H1 (cell line): ENCODE data around the gene OMP. TPM values are rescaled to one million over a fixed set of nuclear protein-coding genes. Genes with fewer than 3 reads are reported as not detected.

Source experiments
- CTCF ChIA-PET: fragments of 300-600 bp; sonication (Branson Sonifier 250); formaldehyde crosslinking; loops from one replicate; lab custom pipeline; 2021; ENCODE audit not compliant: partially characterized antibody; lab: Charles Lee
- POLR2A ChIA-PET: fragments of 300-600 bp; sonication (Branson Sonifier 250); formaldehyde crosslinking; loops from one replicate; lab custom pipeline; 2021; ENCODE audit warnings: inconsistent platforms; ENCODE audit not compliant: partially characterized antibody; lab: Charles Lee
- DNase-seq, 2 experiments: peaks; one replicate each; pipeline versions ENCODE4 v3.0.0 to v3.0.0-alpha.2; 2010 to 2022; ENCODE audit warnings: low spot score in 2 of 2, low read depth in 1 of 2, mixed read lengths in 1 of 2
- FAIRE-seq: peaks from 2 replicates; lab custom pipeline; 2011; peaks lifted over from hg19 to GRCh38; lab: Jason Lieb, UNC
- H2AFZ ChIP-seq: 2 replicates; pipeline ENCODE4 v1.8.1; 2012; ENCODE audit warnings: low read length, inconsistent platforms
- H2AK5ac ChIP-seq: 2 replicates; pipeline ENCODE4 v1.6.1; 2013; ENCODE audit warnings: low read depth, low read length
- H2BK120ac ChIP-seq: replicated peaks from 2 replicates; pipeline ENCODE3; 2013; ENCODE audit warnings: low read depth, low read length, inconsistent platforms
- H2BK12ac ChIP-seq: 2 replicates; pipeline ENCODE4 v1.6.1; 2013; ENCODE audit warnings: low read depth, low read length
- H2BK15ac ChIP-seq: 2 replicates; pipeline ENCODE4 v1.6.1; 2013; ENCODE audit warnings: low read length
- H2BK20ac ChIP-seq: 2 replicates; pipeline ENCODE4 v1.6.1; 2013; ENCODE audit warnings: low read length
- H2BK5ac ChIP-seq: 2 replicates; pipeline ENCODE4 v1.6.1; 2013; ENCODE audit warnings: low read depth, low read length
- H3K14ac ChIP-seq: 2 replicates; pipeline ENCODE4 v1.6.1; 2013; ENCODE audit warnings: inconsistent platforms; ENCODE audit not compliant: insufficient read length
- H3K18ac ChIP-seq: 2 replicates; pipeline ENCODE4 v1.6.1; 2013; ENCODE audit warnings: low read length; ENCODE audit errors: extremely low read depth
- H3K23ac ChIP-seq: 2 replicates; pipeline ENCODE4 v1.6.1; 2013; ENCODE audit warnings: inconsistent platforms; ENCODE audit not compliant: insufficient read length
- H3K23me2 ChIP-seq: 2 replicates; pipeline ENCODE4 v1.6.1; 2013; ENCODE audit warnings: low read depth, low read length
- H3K27ac ChIP-seq: 2 replicates; pipeline ENCODE4 v1.6.1; 2011; ENCODE audit warnings: low read depth, low read length, inconsistent platforms
- H3K27me3 ChIP-seq, 4 experiments: replicated peaks in 1 of 4; 1 replicate in 1 of 4; 2 replicates in 3 of 4; pipeline versions ENCODE4 v1.6.1 to v1.8.1; 2011 to 2013; ENCODE audit warnings: low read length in 3 of 4, mild to moderate bottlenecking in 3 of 4, inconsistent platforms in 2 of 4, mixed read lengths in 2 of 4, moderate library complexity in 1 of 4; ENCODE audit not compliant: control insufficient read depth in 3 of 4, insufficient read depth in 3 of 4; ENCODE audit errors: extremely low read depth in 1 of 4
- H3K36me3 ChIP-seq, 4 experiments: 2 replicates each; pipeline versions ENCODE4 v1.6.1 to v1.8.1; 2011 to 2013; ENCODE audit warnings: mild to moderate bottlenecking in 4 of 4, low read length in 3 of 4, moderate library complexity in 2 of 4, control low read depth in 1 of 4, inconsistent platforms in 1 of 4; ENCODE audit not compliant: insufficient read depth in 4 of 4, control insufficient read depth in 2 of 4
- H3K4ac ChIP-seq: replicated peaks from 2 replicates; pipeline ENCODE3; 2013; ENCODE audit warnings: low read length, low read depth, mixed read lengths, inconsistent platforms; ENCODE audit not compliant: insufficient read length
- H3K4me1 ChIP-seq, 4 experiments: replicated peaks in 1 of 4; 1 replicate in 1 of 4; 2 replicates in 3 of 4; pipeline versions ENCODE4 v1.6.1 to v1.8.1; 2011 to 2013; ENCODE audit warnings: low read length in 3 of 4, inconsistent platforms in 2 of 4, mixed read lengths in 1 of 4; ENCODE audit not compliant: insufficient read depth in 4 of 4, control insufficient read depth in 3 of 4
- H3K4me2 ChIP-seq, 2 experiments: 2 replicates each; pipeline versions ENCODE4 v1.6.1 to v1.8.1; 2011 to 2013; ENCODE audit warnings: low read depth in 2 of 2, low read length in 2 of 2, control low read depth in 1 of 2, inconsistent platforms in 1 of 2, mild to moderate bottlenecking in 1 of 2; ENCODE audit not compliant: insufficient read depth in 1 of 2
- H3K4me3 ChIP-seq, 4 experiments: fragments of 200-600, 300-600 bp in 1 of 4; sonication (generic), shearing (Covaris generic), sonication (Bioruptor Twin) in 1 of 4; 2 replicates each; pipeline versions ENCODE4 v1.5.1 to v1.8.1; 2011 to 2016; ENCODE audit warnings: low read length in 4 of 4, low read depth in 3 of 4, control low read depth in 2 of 4, inconsistent platforms in 2 of 4, mild to moderate bottlenecking in 2 of 4, mixed read lengths in 1 of 4, moderate library complexity in 1 of 4; ENCODE audit not compliant: insufficient read depth in 2 of 4; ENCODE audit errors: extremely low read depth in 1 of 4
- H3K56ac ChIP-seq: replicated peaks from 2 replicates; pipeline ENCODE3; 2013; ENCODE audit warnings: low read depth, mild to moderate bottlenecking, mixed read lengths, low read length, inconsistent platforms; ENCODE audit not compliant: insufficient read length
- H3K79me1 ChIP-seq: 2 replicates; pipeline ENCODE4 v1.6.1; 2013; ENCODE audit warnings: low read depth, low read length, control low read depth
- H3K79me2 ChIP-seq, 2 experiments: 2 replicates each; pipeline versions ENCODE4 v1.6.1 to v1.8.1; 2012 to 2013; ENCODE audit warnings: low read length in 2 of 2, mild to moderate bottlenecking in 2 of 2, inconsistent platforms in 1 of 2; ENCODE audit not compliant: insufficient read depth in 2 of 2, control insufficient read depth in 1 of 2
- H3K9ac ChIP-seq, 4 experiments: replicated peaks in 1 of 4; 1 replicate in 1 of 4; 2 replicates in 3 of 4; pipeline versions ENCODE4 v1.6.1 to v1.8.1; 2011 to 2013; ENCODE audit warnings: low read depth in 3 of 4, low read length in 3 of 4, control low read depth in 2 of 4, mild to moderate bottlenecking in 2 of 4, moderate library complexity in 2 of 4, inconsistent platforms in 1 of 4; ENCODE audit errors: extremely low read depth in 1 of 4
- H3K9me3 ChIP-seq, 2 experiments: 2 replicates each; pipeline versions ENCODE4 v1.6.1 to v1.8.1; 2012 to 2013; ENCODE audit warnings: mild to moderate bottlenecking in 2 of 2, moderate library complexity in 2 of 2, control low read depth in 1 of 2, inconsistent platforms in 1 of 2, low read depth in 1 of 2, low read length in 1 of 2, mixed read lengths in 1 of 2; ENCODE audit not compliant: insufficient read depth in 2 of 2
- H4K20me1 ChIP-seq, 2 experiments: replicated peaks in 1 of 2; 2 replicates each; pipeline versions ENCODE3 to v1.8.1; 2011 to 2013; ENCODE audit warnings: inconsistent platforms in 2 of 2, low read length in 2 of 2, mild to moderate bottlenecking in 1 of 2; ENCODE audit not compliant: insufficient read depth in 2 of 2, control insufficient read depth in 1 of 2
- H4K5ac ChIP-seq: 2 replicates; pipeline ENCODE4 v1.6.1; 2013; ENCODE audit warnings: low read length, low read depth, mixed read lengths, inconsistent platforms; ENCODE audit not compliant: insufficient read length
- H4K8ac ChIP-seq: 2 replicates; pipeline ENCODE4 v1.8.0; 2013; ENCODE audit warnings: mild to moderate bottlenecking, moderate library complexity, low read length, inconsistent platforms; ENCODE audit not compliant: insufficient read depth; ENCODE audit errors: extremely low read depth
- H4K91ac ChIP-seq: replicated peaks from 2 replicates; pipeline ENCODE3; 2013; ENCODE audit warnings: low read length, mixed read lengths, inconsistent platforms; ENCODE audit not compliant: insufficient read length
- EGR1 ChIP-seq: IDR thresholded peaks from 2 replicates; pipeline ENCODE4 v1.6.1; 2011; ENCODE audit warnings: low read depth, low read length, borderline replicate concordance
- WGBS, 2 experiments: shearing (Covaris generic) in 1 of 2; methylation state at CpG; one replicate each; pipeline versions ENCODE4 v1.1.6 to v1.1.7; 2013 to 2015; ENCODE audit warnings: low lambda C conversion rate in 2 of 2, mixed read lengths in 2 of 2, inconsistent platforms in 1 of 2, low coverage in 1 of 2, missing lambda C conversion rate in 1 of 2; ENCODE audit not compliant: insufficient replicate concordance in 2 of 2, insufficient coverage in 1 of 2, insufficient read length in 1 of 2; ENCODE audit errors: extremely low coverage in 1 of 2, missing lambda C conversion rate in 1 of 2; 5-methylcytosine and 5-hydroxymethylcytosine counted together
- long read RNA-seq, 2 experiments: library from RNA in 1 of 2; library from capped mRNA in 1 of 2; stranded (forward); transcript quantifications; one replicate each; pipeline ENCODE4 v2.0.0, GENCODE V29; 2021; ENCODE audit warnings: inconsistent platforms in 1 of 2
- polyA minus RNA-seq, 3 experiments: library from RNA; depleted of rRNA, polyadenylated mRNA; stranded (reverse); fragments of >200 nt; gene quantifications; 1 replicate in 2 of 3; 2 replicates in 1 of 3; pipeline ENCODE4 v1.2.3, GENCODE V29; 2011
- polyA plus RNA-seq, 7 experiments: library from polyadenylated mRNA; depleted of rRNA in 3 of 7; stranded (reverse) in 5 of 7; unstranded in 2 of 7; fragments of >200 nt in 5 of 7; fragments of 200-250 nt in 2 of 7; gene quantifications; 1 replicate in 5 of 7; 2 replicates in 1 of 7; 4 replicates in 1 of 7; pipeline versions ENCODE4 v1.2.1 to v1.2.3, GENCODE V29; 2011 to 2013; ENCODE audit warnings: missing spikeins in 2 of 7, mixed read lengths in 2 of 7
- total RNA-seq: library from RNA; stranded (reverse); fragmentation: NEBNext Ultra II Directional; extraction: Animal tissue kit (Norgen Biotek cat#: 25700); gene quantifications from 2 replicates; pipeline ENCODE4 v1.2.1, GENCODE V29; 2021

OMP gene
- total RNA-seq (0.75 TPM in 1 of 2 replicates, not detected in the other), polyA plus RNA-seq (2011; rRNA removed) (not detected in 2 replicates), polyA minus RNA-seq (2011; rRNA and poly(A)+ RNA removed) (1.0 TPM in 1 of 2 replicates, not detected in the other)
- not detected for polyA plus RNA-seq (2011; cell fraction: cytosol; rRNA removed)
- polyA plus RNA-seq (2011; cell fraction: nucleus; rRNA removed): 1.3 TPM
- not detected in 4 replicates for polyA plus RNA-seq (2012, experiment 1 of 2)
- polyA plus RNA-seq (2012, experiment 2 of 2): not detected
- polyA plus RNA-seq (2013, experiment 1 of 2): not detected
- polyA plus RNA-seq (2013, experiment 2 of 2): not detected
- polyA minus RNA-seq (2011; cell fraction: cytosol; rRNA and poly(A)+ RNA removed): not detected
- 2.4 TPM for polyA minus RNA-seq (2011; cell fraction: nucleus; rRNA and poly(A)+ RNA removed)
- long read RNA-seq, experiment 1: 0 reads
- long read RNA-seq, experiment 2: 0 reads

GRCh38 chr11:77102246-77103210, at the start of gene OMP:
Gene OMP, plus strand, starts transcription at chr11:77102840. Its CDS starts 0 bp downstream, at chr11:77102840.
- no peak within 1 kb of the TSS for H3K4me3 ChIP-seq
- WGBS, 2 experiments: 96% methylated on average over 37 of the region's 37 CpGs; no CpG with 5 or more reads in 1 of the 2 experiments
- POLR2A ChIA-PET: no interaction called here

More at GRCh38 chr11:77102246-77103210, at the start of gene OMP:
- no peak within 1 kb of the TSS for H2AFZ ChIP-seq
- H3K18ac ChIP-seq: no peak within 1 kb of the TSS
- H3K56ac ChIP-seq: no peak within 1 kb of the TSS
- H3K23me2 ChIP-seq: no peaks in the 10 kb centered on the region
- FAIRE-seq (no peak), DNase-seq (no peak)
- no peak within 1 kb of the TSS for H3K14ac ChIP-seq
- no peak within 1 kb of the TSS for H2BK120ac ChIP-seq
- H2BK12ac ChIP-seq: no peak within 1 kb of the TSS
- no peak within 1 kb of the TSS for H4K5ac ChIP-seq
- no peaks in the 10 kb centered on the region for H3K4me1 ChIP-seq
- CTCF ChIA-PET: interaction anchor here (0.6 to 19.1 kb wide), 15 partner anchors 11 to 304 kb away, joined by 3 to 297 read pairs (median 5); no protein-coding TSS in a partner anchor
- no peaks in the 10 kb centered on the region for H4K20me1 ChIP-seq
- H2BK15ac ChIP-seq: no peak within 1 kb of the TSS
- H3K36me3 ChIP-seq: no peaks in the 10 kb centered on the region
- H2BK20ac ChIP-seq: no peak within 1 kb of the TSS
- H4K8ac ChIP-seq: peak within 1 kb of the TSS; percentile 51
- no peak within 1 kb of the TSS for H3K27ac ChIP-seq
- no peaks in the 10 kb centered on the region for H3K79me1 ChIP-seq
- no peaks in the 10 kb centered on the region for H3K9me3 ChIP-seq
- H3K27me3 ChIP-seq: no peaks in the 10 kb centered on the region
- H3K4ac ChIP-seq: no peak within 1 kb of the TSS
- H3K23ac ChIP-seq: no peak within 1 kb of the TSS
- no peak within 1 kb of the TSS for H3K4me2 ChIP-seq
- no peak within 1 kb of the TSS for H2BK5ac ChIP-seq
- no peak within 1 kb of the TSS for H4K91ac ChIP-seq
- TF ChIP-seq EGR1: no peak
- no peak within 1 kb of the TSS for H2AK5ac ChIP-seq
- H3K79me2 ChIP-seq: no peaks in the 10 kb centered on the region
- no peak within 1 kb of the TSS for H3K9ac ChIP-seq
